Ascending aorta (tissue), 2 donors: ENCODE data around the gene OTUB1. TPM values are rescaled to one million over a fixed set of nuclear protein-coding genes. Genes with fewer than 3 reads are reported as not detected.

Source experiments
- DNase-seq, 2 donors: peaks; one replicate each; pipeline ENCODE4 v3.0.0-alpha.2; 2019; ENCODE audit warnings: low spot score in 2 of 2
- H3K27ac ChIP-seq, 2 donors: fragments of 200-600 bp; sonication (generic); one replicate each; pipeline ENCODE4 v1.5.1; 2016 to 2017; ENCODE audit warnings: mild to moderate bottlenecking in 1 of 2
- H3K27me3 ChIP-seq: fragments of 200-600 bp; sonication (generic); one replicate; pipeline ENCODE4 v1.5.1; 2017
- H3K36me3 ChIP-seq, 2 donors: fragments of 200-600 bp; sonication (generic); one replicate each; pipeline ENCODE4 v1.5.1; 2016
- H3K4me1 ChIP-seq, 2 donors: fragments of 200-600 bp; sonication (generic); one replicate each; pipeline ENCODE4 v1.5.1; 2016 to 2017; ENCODE audit warnings: mild to moderate bottlenecking in 1 of 2
- H3K4me3 ChIP-seq, 2 donors: fragments of 200-600 bp; sonication (generic); one replicate each; pipeline ENCODE4 v1.5.1; 2016 to 2017; ENCODE audit warnings: mild to moderate bottlenecking in 1 of 2
- H3K9me3 ChIP-seq, 2 donors: fragments of 200-600 bp; sonication (generic); one replicate each; pipeline ENCODE4 v1.5.1; 2016
- CTCF ChIP-seq, 3 experiments: fragments of 200-600 bp in 2 of 3; fragments of 450-650 bp in 1 of 3; sonication (generic) in 2 of 3; IDR thresholded peaks; one replicate each; pipeline ENCODE4 v1.5.1; 2016 to 2019; ENCODE audit warnings: antibody characterized with exemption in 3 of 3, mild to moderate bottlenecking in 1 of 3, moderate library complexity in 1 of 3
- intact Hi-C: fragments of 100-400 bp; cut with DNase I; formaldehyde crosslinking; loops from one replicate; pipeline ENCODE4 v1.15.1; 2023
- total RNA-seq: library from RNA; depleted of rRNA; stranded (reverse); fragments of >200 nt; gene quantifications from one replicate; pipeline ENCODE4 v1.1.0, GENCODE V29; 2016

Gene OTUB1
- total RNA-seq, 1 donor from 2014 or later: 89.4 TPM

- Histone ChIP-seq H3K36me3 (no peaks in the 10 kb centered on the region), H3K27me3 (no peaks in the 10 kb centered on the region), H3K4me1 (peaks cover 0 to 4% of the 10 kb centered on the region in 2 donors), H3K9me3 (no peaks in the 10 kb centered on the region), H3K4me3 (no peak overlapping the region), H3K27ac (no peak overlapping the region)
- TF ChIP-seq CTCF (IDR thresholded peaks at IDR 0.05): no peak
- intact Hi-C loops: no loop called here
- no peak for DNase-seq
These were observed 37.8 kb downstream of the OTUB1 start for GRCh38 chr11:64023712-64024710.

GRCh38 chr11:64025205-64025604 lies 39.0 kb downstream of the OTUB1 start:
- TF ChIP-seq CTCF (IDR thresholded peaks at IDR 0.05): no peak
- H3K4me3 ChIP-seq: no peak overlapping the region
- H3K36me3 ChIP-seq: no peaks in the 10 kb centered on the region
- no peaks in the 10 kb centered on the region for H3K27me3 ChIP-seq
- H3K4me1 ChIP-seq: peaks cover 0 to 4% of the 10 kb centered on the region in 2 donors
- intact Hi-C loops: no loop called here
- H3K9me3 ChIP-seq: no peaks in the 10 kb centered on the region
- no peak for DNase-seq
- no peak overlapping the region for H3K27ac ChIP-seq

- Histone ChIP-seq H3K4me3 (no peak overlapping the region), H3K36me3 (no peaks in the 10 kb centered on the region), H3K27ac (no peak overlapping the region), H3K9me3 (no peaks in the 10 kb centered on the region), H3K27me3 (no peaks in the 10 kb centered on the region), H3K4me1 (peaks cover 0 to 4% of the 10 kb centered on the region in 2 donors)
- intact Hi-C loops: no loop called here
- TF ChIP-seq CTCF (IDR thresholded peaks at IDR 0.05): no peak
- no peak for DNase-seq
These were observed 40.5 kb downstream of the OTUB1 start for GRCh38 chr11:64026575-64027205.

GRCh38 chr11:64027651-64028397 lies 41.6 kb downstream of the OTUB1 start:
- no peak overlapping the region for H3K27ac ChIP-seq
- peaks cover 0 to 4% of the 10 kb centered on the region in 2 donors for H3K4me1 ChIP-seq
- H3K4me3 ChIP-seq: no peak overlapping the region
- DNase-seq: no peak
- H3K36me3 ChIP-seq: no peaks in the 10 kb centered on the region
- no peak for TF ChIP-seq CTCF (IDR thresholded peaks at IDR 0.05)
- H3K9me3 ChIP-seq: no peaks in the 10 kb centered on the region
- intact Hi-C loops: no loop called here
- no peaks in the 10 kb centered on the region for H3K27me3 ChIP-seq

- no peak for TF ChIP-seq CTCF (IDR thresholded peaks at IDR 0.05)
- no peaks in the 10 kb centered on the region for H3K27me3 ChIP-seq
- H3K4me3 ChIP-seq: no peak overlapping the region
- H3K36me3 ChIP-seq: no peaks in the 10 kb centered on the region
- no peaks in the 10 kb centered on the region for H3K9me3 ChIP-seq
- intact Hi-C loops: no loop called here
- DNase-seq: no peak
- H3K27ac ChIP-seq: no peak overlapping the region
- peaks cover 0 to 4% of the 10 kb centered on the region in 2 donors for H3K4me1 ChIP-seq
These were observed 42.3 kb downstream of the OTUB1 start for GRCh38 chr11:64028398-64029115.
